GM10266 (cell line): Measurements from ENCODE around the gene DOCK2.

Experiments used
- DNase-seq: peaks from one replicate; pipeline ENCODE4 v3.0.0; 2012; ENCODE audit errors: extremely low spot score
- CTCF ChIP-seq: IDR thresholded peaks from 2 replicates; pipeline ENCODE4 v1.5.1; 2012; ENCODE audit warnings: mild to moderate bottlenecking, low read depth; ENCODE audit not compliant: control insufficient read depth, insufficient read depth; ENCODE audit errors: missing control alignments

The DOCK2 gene

GRCh38 chr5:169809281-169809680 is 172.2 kb downstream of the DOCK2 start:
- DNase-seq: no peak
- no peak for TF ChIP-seq CTCF

GRCh38 chr5:169810524-169810923 is 173.4 kb downstream of the DOCK2 start:
- TF ChIP-seq CTCF: no peak
- no peak for DNase-seq

GRCh38 chr5:169811023-169811422 is 173.9 kb downstream of the DOCK2 start:
- DNase-seq: no peak
- no peak for TF ChIP-seq CTCF

- DNase-seq: no peak
- no peak for TF ChIP-seq CTCF
Observed at GRCh38 chr5:169811680-169812079, 174.6 kb downstream of the DOCK2 start.

- no peak for DNase-seq
- TF ChIP-seq CTCF: no peak
Observed at GRCh38 chr5:169812786-169813185, 175.7 kb downstream of the DOCK2 start.

GRCh38 chr5:169814045-169814444 is 177.0 kb downstream of the DOCK2 start:
- no peak for DNase-seq
- no peak for TF ChIP-seq CTCF

- no peak for DNase-seq
- no peak for TF ChIP-seq CTCF
Observed at GRCh38 chr5:169814522-169814921, 177.4 kb downstream of the DOCK2 start.
